Bone marrow (tissue), 2 donors: Measurements from ENCODE around the gene NIPSNAP2.
"Not testable (repeated sequence)": the region's sequence is repeated elsewhere in the genome, so short reads cannot be mapped to it uniquely, and the experiment has no call there.

Source experiments
- DNase-seq, 2 donors: peaks; one replicate each; lab custom pipeline; 2025; lab: John Stamatoyannopoulos, UW

NIPSNAP2 gene

GRCh38 chr7:55975988-55976633 lies 11.7 kb downstream of the NIPSNAP2 start:
- no peak for DNase-seq

- DNase-seq = no peak
Observed at GRCh38 chr7:55977831-55978230, 13.4 kb downstream of the NIPSNAP2 start.

GRCh38 chr7:55980266-55980665 lies 15.9 kb downstream of the NIPSNAP2 start:
- no peak for DNase-seq

GRCh38 chr7:55983537-55983936 lies 19.2 kb downstream of the NIPSNAP2 start:
- no peak for DNase-seq

- peak in 1 of 2 donors; percentile 3 for DNase-seq
Observed at GRCh38 chr7:55992346-55992745, 28.0 kb downstream of the NIPSNAP2 start.

GRCh38 chr7:55996856-55997500 lies 32.6 kb downstream of the NIPSNAP2 start:
- DNase-seq = no peak

GRCh38 chr7:56003749-56004148 lies 39.4 kb downstream of the NIPSNAP2 start:
- no peak for DNase-seq

- DNase-seq = no peak
Observed at GRCh38 chr7:56007167-56007652, 42.8 kb downstream of the NIPSNAP2 start.

- no peak for DNase-seq
Observed at GRCh38 chr7:56007891-56008290, 43.5 kb downstream of the NIPSNAP2 start.

GRCh38 chr7:56009695-56010094 lies 45.3 kb downstream of the NIPSNAP2 start:
- DNase-seq = no peak

- DNase-seq = not testable (repeated sequence)
Observed at GRCh38 chr7:56017015-56017414, 52.6 kb downstream of the NIPSNAP2 start.

GRCh38 chr7:56019501-56019900 lies 55.1 kb downstream of the NIPSNAP2 start:
- no peak for DNase-seq

- DNase-seq = no peak
Observed at GRCh38 chr7:56023500-56023899, 59.1 kb downstream of the NIPSNAP2 start.

- no peak for DNase-seq
Observed at GRCh38 chr7:56026538-56026937, 62.2 kb downstream of the NIPSNAP2 start.

GRCh38 chr7:56028942-56029630 lies 64.7 kb downstream of the NIPSNAP2 start:
- DNase-seq = no peak

GRCh38 chr7:56030340-56030739 lies 66.0 kb downstream of the NIPSNAP2 start:
- DNase-seq = no peak

GRCh38 chr7:56031556-56031955 lies 67.2 kb downstream of the NIPSNAP2 start:
- DNase-seq = not testable (repeated sequence)

- DNase-seq = not testable (repeated sequence)
Observed at GRCh38 chr7:56032578-56032977, 68.2 kb downstream of the NIPSNAP2 start.

- peak; percentile 49 to 74 for DNase-seq
Observed at GRCh38 chr7:56033671-56034432, 69.5 kb downstream of the NIPSNAP2 start.

- no peak for DNase-seq
Observed at GRCh38 chr7:56040730-56041129, 76.3 kb downstream of the NIPSNAP2 start.

GRCh38 chr7:56045758-56046157 lies 81.4 kb downstream of the NIPSNAP2 start:
- not testable (repeated sequence) for DNase-seq
